ENCODE data around the gene BBIP1.
"Not testable (repeated sequence)": the region's sequence is repeated elsewhere in the genome, so short reads cannot be mapped to it uniquely, and the experiment has no call there.

The BBIP1 gene

GRCh38 chr10:110871298-110872084 lies 47.5 kb downstream of the BBIP1 start, which contains the start of gene PDCD4:
Gene PDCD4 (plus strand): TSS chr10:110871928. CDS start chr10:110876028, 4,100 bp downstream.
- TF ChIP-seq CSDC2 (CRISPR knock-in tag; IDR thresholded peaks at IDR 0.05) = no peak
- TF ChIP-seq CSRNP3 (CRISPR knock-in tag; IDR thresholded peaks at IDR 0.05) = no peak
- TF ChIP-seq OSR1 (CRISPR knock-in tag; IDR thresholded peaks at IDR 0.05) = no peak
- TF ChIP-seq BACH2 (CRISPR knock-in tag; IDR thresholded peaks at IDR 0.05; ENCODE audit: borderline replicate concordance) = no peak
- TF ChIP-seq TCF4 (CRISPR knock-in tag; IDR thresholded peaks at IDR 0.05; ENCODE audit: borderline replicate concordance) = no peak
- TF ChIP-seq ZFP30 (CRISPR knock-in tag; IDR thresholded peaks at IDR 0.05) = 0 out of 2 replicates have a peak, but pooled peaks have one; percentile 32
- ATAC-seq = peak; percentile 95

GRCh38 chr10:110870823-110871297 lies 48.1 kb downstream of the BBIP1 start:
- ATAC-seq = no peak
- TF ChIP-seq ZC3H10 (CRISPR knock-in tag; IDR thresholded peaks at IDR 0.05) (no peak), TCF4 (CRISPR knock-in tag; IDR thresholded peaks at IDR 0.05; ENCODE audit: borderline replicate concordance) (0 out of 2 replicates have a peak, but pooled peaks have one; percentile 20), ZFP30 (CRISPR knock-in tag; IDR thresholded peaks at IDR 0.05) (no peak)

- ATAC-seq = no peak
- TF ChIP-seq TCF4 (CRISPR knock-in tag; IDR thresholded peaks at IDR 0.05; ENCODE audit: borderline replicate concordance) (no peak), SNAI2 (CRISPR knock-in tag; IDR thresholded peaks at IDR 0.05) (no peak), ZNF8 (CRISPR knock-in tag; IDR thresholded peaks at IDR 0.05) (no peak), TSHZ2 (CRISPR knock-in tag; IDR thresholded peaks at IDR 0.05) (no peak), PATZ1 (CRISPR knock-in tag; IDR thresholded peaks at IDR 0.05; ENCODE audit: borderline replicate concordance) (no peak), BACH2 (CRISPR knock-in tag; IDR thresholded peaks at IDR 0.05; ENCODE audit: borderline replicate concordance) (no peak), ZFP30 (CRISPR knock-in tag; IDR thresholded peaks at IDR 0.05) (no peak), ESRRG (CRISPR knock-in tag; IDR thresholded peaks at IDR 0.05) (no peak), ISL1 (CRISPR knock-in tag; IDR thresholded peaks at IDR 0.05) (no peak), ZC3H10 (CRISPR knock-in tag; IDR thresholded peaks at IDR 0.05) (no peak)
Observed at GRCh38 chr10:110868981-110869380, 50.0 kb downstream of the BBIP1 start.

GRCh38 chr10:110867807-110868465 lies 51.0 kb downstream of the BBIP1 start:
- ATAC-seq = no peak
- no peak for TF ChIP-seq ESRRG (CRISPR knock-in tag; IDR thresholded peaks at IDR 0.05)

GRCh38 chr10:110867011-110867806 lies 51.8 kb downstream of the BBIP1 start:
- ATAC-seq = not testable (repeated sequence)

- TF ChIP-seq CSDC2 (CRISPR knock-in tag; IDR thresholded peaks at IDR 0.05) = no peak
- TF ChIP-seq OSR1 (CRISPR knock-in tag; IDR thresholded peaks at IDR 0.05) = no peak
- peak; percentile 53 for ATAC-seq
Observed at GRCh38 chr10:110865809-110866482, 53.0 kb downstream of the BBIP1 start.

Data from SK-N-SH treated with all-trans-retinoic acid at 6 μM for 48 hours (cell line).